ENCODE data around the gene TBXAS1.

GRCh38 chr7:140019172-140019571 lies 190.1 kb downstream of the TBXAS1 start:
- TF ChIP-seq CEBPB (IDR thresholded peaks at IDR 0.05): no peak
- no peak for TF ChIP-seq CTCF (IDR thresholded peaks at IDR 0.05)
- TF ChIP-seq MAX (IDR thresholded peaks at IDR 0.05): no peak
- TF ChIP-seq POLR2A (IDR thresholded peaks at IDR 0.05; ENCODE audit: low read length): no peak
